ENCODE measurements around the gene FAM199X. TPM values are rescaled to one million over a fixed set of nuclear protein-coding genes. Genes with fewer than 3 reads are reported as not detected.
"Not testable (repeated sequence)": the region's sequence is repeated elsewhere in the genome, so short reads cannot be mapped to it uniquely, and the experiment has no call there.

FAM199X gene
- total RNA-seq, 6 experiments from 2014 or later = 15.4 to 18.4 (median 16.8) TPM

DNA sequence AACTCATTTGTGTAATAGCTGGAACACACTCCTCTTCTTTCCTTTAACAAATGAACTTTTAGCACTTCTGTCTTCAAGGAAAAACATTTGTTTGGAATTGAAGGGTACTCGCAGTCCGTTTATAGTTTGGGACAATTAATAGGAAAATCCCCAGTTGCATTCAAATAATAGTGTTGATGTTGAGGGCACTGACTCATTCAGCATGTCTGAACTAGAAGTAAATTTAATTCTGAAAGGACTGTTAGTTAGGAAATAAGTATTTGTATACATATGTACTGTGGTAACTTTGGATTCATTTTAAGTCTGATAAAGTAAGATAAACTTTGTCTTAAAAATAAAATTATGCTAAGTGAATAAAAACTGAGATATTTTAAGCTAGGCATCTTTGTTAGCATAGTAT lies 27.2 kb downstream of the FAM199X start:
- no peaks in the 10 kb centered on the region for H3K36me3 Mint-ChIP-seq (ENCODE audit: low read depth)
- DNase-seq = no peak

DNA sequence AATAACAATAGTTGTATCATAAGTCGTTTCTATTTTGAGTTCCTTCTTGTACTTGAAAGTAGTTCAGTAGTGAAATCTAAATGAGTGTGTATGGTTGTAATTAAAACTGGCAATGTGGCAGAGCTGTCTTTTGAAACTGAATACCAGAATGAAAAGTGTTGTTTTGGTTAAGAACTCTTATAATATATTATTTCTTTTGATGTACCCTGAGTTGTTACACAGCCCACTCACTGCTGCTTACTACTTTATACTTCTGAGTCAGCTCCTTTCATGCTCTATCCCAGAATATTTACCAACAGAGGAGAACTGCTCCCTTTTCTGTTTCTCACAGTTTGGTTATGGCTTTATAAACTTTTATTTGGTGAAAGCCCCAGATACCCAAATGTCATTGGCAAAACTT lies 28.8 kb downstream of the FAM199X start:
- no peaks in the 10 kb centered on the region for H3K9me3 Mint-ChIP-seq
- H3K4me1 Mint-ChIP-seq (ENCODE audit: low read depth) = peaks cover 6% of the 10 kb centered on the region; the same call in 1 of the 2 replicates
- TF ChIP-seq, protein P1, sequence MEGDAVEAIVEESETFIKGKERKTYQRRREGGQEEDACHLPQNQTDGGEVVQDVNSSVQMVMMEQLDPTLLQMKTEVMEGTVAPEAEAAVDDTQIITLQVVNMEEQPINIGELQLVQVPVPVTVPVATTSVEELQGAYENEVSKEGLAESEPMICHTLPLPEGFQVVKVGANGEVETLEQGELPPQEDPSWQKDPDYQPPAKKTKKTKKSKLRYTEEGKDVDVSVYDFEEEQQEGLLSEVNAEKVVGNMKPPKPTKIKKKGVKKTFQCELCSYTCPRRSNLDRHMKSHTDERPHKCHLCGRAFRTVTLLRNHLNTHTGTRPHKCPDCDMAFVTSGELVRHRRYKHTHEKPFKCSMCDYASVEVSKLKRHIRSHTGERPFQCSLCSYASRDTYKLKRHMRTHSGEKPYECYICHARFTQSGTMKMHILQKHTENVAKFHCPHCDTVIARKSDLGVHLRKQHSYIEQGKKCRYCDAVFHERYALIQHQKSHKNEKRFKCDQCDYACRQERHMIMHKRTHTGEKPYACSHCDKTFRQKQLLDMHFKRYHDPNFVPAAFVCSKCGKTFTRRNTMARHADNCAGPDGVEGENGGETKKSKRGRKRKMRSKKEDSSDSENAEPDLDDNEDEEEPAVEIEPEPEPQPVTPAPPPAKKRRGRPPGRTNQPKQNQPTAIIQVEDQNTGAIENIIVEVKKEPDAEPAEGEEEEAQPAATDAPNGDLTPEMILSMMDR (IDR thresholded peaks at IDR 0.05) = no peak
- no peak overlapping the region for H3K4me3 Mint-ChIP-seq
- no peaks in the 10 kb centered on the region for H3K27me3 Mint-ChIP-seq (ENCODE audit: insufficient read depth)
- no peak overlapping the region for H3K27ac Mint-ChIP-seq
- H3K36me3 Mint-ChIP-seq (ENCODE audit: low read depth) = no peaks in the 10 kb centered on the region
- no peak for DNase-seq

More for the DNA sequence above, 27.2 kb downstream of the FAM199X start:
- Mint-ChIP-seq H3K4me1 (ENCODE audit: low read depth) (peaks cover 6% of the 10 kb centered on the region; the same call in 1 of the 2 replicates), H3K4me3 (no peak overlapping the region), H3K27me3 (ENCODE audit: insufficient read depth) (no peaks in the 10 kb centered on the region), H3K27ac (no peak overlapping the region), H3K9me3 (no peaks in the 10 kb centered on the region)
- TF ChIP-seq, protein P1 (IDR thresholded peaks at IDR 0.05) = no peak

DNA sequence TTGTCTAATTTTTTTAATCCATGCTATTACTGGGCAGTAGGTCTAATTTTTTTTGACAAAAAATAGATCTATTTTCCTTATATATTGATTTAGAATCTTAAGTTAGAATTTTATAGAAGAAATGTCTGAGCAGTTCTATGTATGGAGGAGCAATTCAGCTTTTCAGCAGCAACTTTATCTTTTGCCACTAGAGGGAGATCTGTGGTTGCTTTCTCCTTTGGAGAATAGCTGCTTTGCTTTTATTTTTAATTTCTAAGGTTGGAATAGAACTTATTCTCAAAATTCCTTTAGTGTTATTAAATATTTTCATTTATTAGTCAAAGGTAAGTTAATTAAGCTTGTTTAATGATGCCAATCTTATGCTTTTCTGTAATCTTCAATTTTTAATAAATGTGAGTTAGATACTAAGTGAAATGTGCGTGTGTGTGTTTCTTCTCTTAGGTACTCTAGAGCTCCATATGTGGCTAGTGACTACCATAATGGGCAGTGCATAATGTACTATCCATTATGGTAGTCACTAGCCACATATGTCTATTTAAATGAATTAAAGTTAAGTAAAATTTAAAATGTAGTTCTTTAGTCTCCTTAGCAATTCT lies 29.3 kb downstream of the FAM199X start:
- no peaks in the 10 kb centered on the region for H3K27me3 Mint-ChIP-seq (ENCODE audit: insufficient read depth)
- H3K4me1 Mint-ChIP-seq (ENCODE audit: low read depth) = peaks cover 6% of the 10 kb centered on the region; the same call in 1 of the 2 replicates
- H3K4me3 Mint-ChIP-seq = no peak overlapping the region
- H3K27ac Mint-ChIP-seq = no peak overlapping the region
- DNase-seq = peak; percentile 18
- TF ChIP-seq, protein P1 (IDR thresholded peaks at IDR 0.05) = peak; percentile 83
- no peaks in the 10 kb centered on the region for H3K9me3 Mint-ChIP-seq
- no peaks in the 10 kb centered on the region for H3K36me3 Mint-ChIP-seq (ENCODE audit: low read depth)

DNA sequence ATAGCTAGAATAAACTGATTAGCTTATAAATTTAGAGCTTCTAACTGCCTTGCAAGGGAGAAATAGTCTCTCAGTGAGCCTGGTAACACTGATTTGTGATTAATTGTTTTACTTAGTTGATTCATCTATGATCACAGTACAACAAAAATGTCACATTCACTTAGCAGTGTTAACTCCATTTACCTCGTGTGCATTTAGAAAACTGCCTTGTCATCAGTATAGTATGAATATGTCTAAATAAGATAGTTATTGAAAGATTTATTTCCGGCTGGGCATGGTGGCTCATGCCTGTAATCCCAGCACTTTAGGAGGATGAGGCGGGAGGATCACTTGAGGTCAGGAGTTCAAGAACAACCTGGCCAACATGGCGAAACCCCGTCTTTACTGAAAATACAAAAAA lies 39.3 kb downstream of the FAM199X start:
- H3K36me3 Mint-ChIP-seq (ENCODE audit: low read depth) = no peaks in the 10 kb centered on the region
- TF ChIP-seq, protein P1 (IDR thresholded peaks at IDR 0.05) = no peak
- H3K27me3 Mint-ChIP-seq (ENCODE audit: insufficient read depth) = no peaks in the 10 kb centered on the region; the same call in 1 of the 2 replicates
- H3K27ac Mint-ChIP-seq = no peak overlapping the region
- no peaks in the 10 kb centered on the region for H3K9me3 Mint-ChIP-seq
- H3K4me1 Mint-ChIP-seq (ENCODE audit: low read depth) = no peaks in the 10 kb centered on the region
- DNase-seq = no peak
- no peak overlapping the region for H3K4me3 Mint-ChIP-seq

DNA sequence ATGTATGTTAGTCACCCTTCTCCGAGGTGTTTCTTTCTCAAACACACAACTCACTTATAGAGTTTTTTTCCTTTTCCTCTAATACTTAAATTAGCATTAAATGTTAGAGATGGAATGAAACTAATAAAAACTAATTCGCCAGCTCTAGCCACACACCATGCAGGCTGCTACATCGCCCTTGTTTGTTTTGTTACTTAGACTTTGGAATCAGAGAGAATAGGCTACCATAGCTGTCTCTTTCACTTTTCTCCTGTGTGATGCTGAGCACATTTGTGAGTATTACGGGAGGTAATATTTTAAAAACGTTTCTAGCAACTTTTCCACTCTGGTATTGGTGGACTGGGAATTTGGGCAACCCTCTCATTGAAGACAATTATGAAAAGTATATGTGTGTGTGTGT lies 44.9 kb downstream of the FAM199X start:
- no peak for DNase-seq
- Mint-ChIP-seq H3K27me3 (ENCODE audit: insufficient read depth) (no peaks in the 10 kb centered on the region; the same call in 1 of the 2 replicates), H3K4me1 (ENCODE audit: low read depth) (no peaks in the 10 kb centered on the region), H3K36me3 (ENCODE audit: low read depth) (no peaks in the 10 kb centered on the region), H3K9me3 (no peaks in the 10 kb centered on the region), H3K27ac (no peak overlapping the region), H3K4me3 (no peak overlapping the region)
- TF ChIP-seq, protein P1 (IDR thresholded peaks at IDR 0.05) = no peak

DNA sequence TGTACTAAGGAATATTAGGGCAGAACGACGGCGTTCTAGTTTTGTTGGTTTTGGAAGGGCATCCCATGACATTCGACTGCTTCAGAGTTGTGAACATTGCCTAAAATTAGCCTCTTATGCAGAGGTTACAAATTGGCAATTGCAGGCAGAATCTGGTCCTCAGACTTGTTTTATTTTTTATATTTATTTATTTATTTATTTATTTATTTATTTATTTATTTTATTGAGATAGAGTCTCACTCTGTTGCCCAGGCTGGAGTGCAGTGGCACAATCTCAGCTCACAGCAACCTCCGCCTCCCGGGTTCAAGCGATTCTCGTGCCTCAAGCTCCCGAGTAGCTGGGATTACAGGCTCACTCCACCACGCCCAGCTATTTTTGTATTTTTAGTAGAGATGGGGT lies 63.8 kb downstream of the FAM199X start:
- not testable (repeated sequence) for H3K9me3 Mint-ChIP-seq; DNase-seq; H3K36me3 Mint-ChIP-seq (ENCODE audit: low read depth); H3K4me1 Mint-ChIP-seq (ENCODE audit: low read depth); H3K4me3 Mint-ChIP-seq; H3K27me3 Mint-ChIP-seq (ENCODE audit: insufficient read depth); H3K27ac Mint-ChIP-seq

Other genes with a start within 250 kb of the FAM199X start
- gene TMSB15B, start 203.8 kb upstream of the FAM199X start, total RNA-seq (2021; fragmentation: NEBNext Ultra II Directional; extraction: Animal tissue kit (Norgen Biotek cat#: 25700)) = 1 to 10 TPM; 2.7 to 5.3 (median 5.0) TPM
- not detected for gene H2BW1, start 152.7 kb upstream of the FAM199X start, total RNA-seq (2021; fragmentation: NEBNext Ultra II Directional; extraction: Animal tissue kit (Norgen Biotek cat#: 25700))
- not detected for gene H2BW2, start 126.5 kb upstream of the FAM199X start, total RNA-seq (2021; fragmentation: NEBNext Ultra II Directional; extraction: Animal tissue kit (Norgen Biotek cat#: 25700))
- gene TMSB15C, start 90.2 kb upstream of the FAM199X start, total RNA-seq (2021; fragmentation: NEBNext Ultra II Directional; extraction: Animal tissue kit (Norgen Biotek cat#: 25700)) = under 1 TPM; 0.45 to 0.96 (median 0.70) TPM
- 1 to 10 TPM in 1 of 6 experiments, under 1 TPM in 5; 0.09 to 1.5 (median 0.31) TPM for gene ZCCHC18, start 53.9 kb upstream of the FAM199X start, total RNA-seq (2021; fragmentation: NEBNext Ultra II Directional; extraction: Animal tissue kit (Norgen Biotek cat#: 25700))
- 1 to 10 TPM; 4.0 to 5.9 (median 4.6) TPM for gene SLC25A53, start 9.4 kb upstream of the FAM199X start, total RNA-seq (2021; fragmentation: NEBNext Ultra II Directional; extraction: Animal tissue kit (Norgen Biotek cat#: 25700))
- not detected for gene ESX1, start 88.5 kb downstream of the FAM199X start, total RNA-seq (2021; fragmentation: NEBNext Ultra II Directional; extraction: Animal tissue kit (Norgen Biotek cat#: 25700))